GM19238 (cell line): ENCODE results near the gene COMTD1.
"Not testable (repeated sequence)": the region's sequence is repeated elsewhere in the genome, so short reads cannot be mapped to it uniquely, and the experiment has no call there.

Experiments used
- DNase-seq: peaks from one replicate; pipeline ENCODE4 v3.0.0; 2011; ENCODE audit warnings: low spot score; ENCODE audit not compliant: insufficient read length

Gene COMTD1

GRCh38 chr10:75195035-75195763, 40.6 kb downstream of the COMTD1 start:
- no peak for DNase-seq

GRCh38 chr10:75194625-75195024, 41.1 kb downstream of the COMTD1 start:
- not testable (repeated sequence) for DNase-seq

GRCh38 chr10:75191821-75192568, 43.8 kb downstream of the COMTD1 start:
- no peak for DNase-seq

GRCh38 chr10:75189266-75190096, 46.3 kb downstream of the COMTD1 start:
- DNase-seq = no peak

GRCh38 chr10:75188522-75188921, 47.2 kb downstream of the COMTD1 start:
- DNase-seq = not testable (repeated sequence)

GRCh38 chr10:75187961-75188426, 47.8 kb downstream of the COMTD1 start:
- peak; percentile 47 for DNase-seq

GRCh38 chr10:75186310-75186709, 49.4 kb downstream of the COMTD1 start:
- no peak for DNase-seq
